Osteoblast (primary cell): ENCODE results near the gene OAS1. TPM values are rescaled to one million over a fixed set of nuclear protein-coding genes. Genes with fewer than 3 reads are reported as not detected.
"Not testable (repeated sequence)": the region's sequence is repeated elsewhere in the genome, so short reads cannot be mapped to it uniquely, and the experiment has no call there.

Source experiments
- DNase-seq: peaks from one replicate; pipeline ENCODE4 v3.0.0; 2011; ENCODE audit warnings: low spot score, mixed read lengths; ENCODE audit not compliant: insufficient read length; ENCODE audit errors: missing footprints
- H2AFZ ChIP-seq: 2 replicates; pipeline ENCODE4 v1.6.0; 2011; ENCODE audit warnings: mild to moderate bottlenecking, low read length
- H3K27ac ChIP-seq: 2 replicates; pipeline ENCODE4 v1.5.1; 2011; ENCODE audit warnings: mild to moderate bottlenecking, low read depth, low read length, moderate library complexity
- H3K27me3 ChIP-seq: 2 replicates; pipeline ENCODE4 v1.6.0; 2012; ENCODE audit warnings: mild to moderate bottlenecking, control low read depth, inconsistent platforms, low read length, moderate library complexity; ENCODE audit not compliant: insufficient read depth
- H3K36me3 ChIP-seq: 2 replicates; pipeline ENCODE4 v1.5.1; 2011; ENCODE audit warnings: mild to moderate bottlenecking, low read length, control low read depth, moderate library complexity; ENCODE audit not compliant: insufficient read depth
- H3K4me1 ChIP-seq: 2 replicates; pipeline ENCODE4 v1.5.1; 2011; ENCODE audit warnings: mild to moderate bottlenecking, low read length, control low read depth, moderate library complexity; ENCODE audit not compliant: insufficient read depth
- H3K4me2 ChIP-seq: 2 replicates; pipeline ENCODE4 v1.6.0; 2011; ENCODE audit warnings: mild to moderate bottlenecking, low read length; ENCODE audit not compliant: insufficient read depth
- H3K4me3 ChIP-seq: fragments of 200-600 bp; sonication (generic); 3 replicates; pipeline ENCODE4 v1.5.1; 2012; ENCODE audit warnings: mild to moderate bottlenecking, low read length, inconsistent platforms; ENCODE audit not compliant: insufficient read depth
- H3K79me2 ChIP-seq: 2 replicates; pipeline ENCODE4 v1.6.0; 2012; ENCODE audit warnings: mild to moderate bottlenecking, low read length, control low read depth, inconsistent platforms; ENCODE audit not compliant: insufficient read depth
- H3K9me3 ChIP-seq: 2 replicates; pipeline ENCODE4 v1.5.1; 2011; ENCODE audit warnings: low read depth, low read length, control low read depth
- H4K20me1 ChIP-seq: 2 replicates; pipeline ENCODE4 v1.6.0; 2012; ENCODE audit warnings: mild to moderate bottlenecking, low read length, control low read depth; ENCODE audit not compliant: insufficient read depth
- CTCF ChIP-seq: IDR thresholded peaks from 2 replicates; pipeline ENCODE4 v1.5.1; 2011; ENCODE audit warnings: mild to moderate bottlenecking, low read depth, low read length, moderate library complexity; ENCODE audit errors: extremely low read depth
- total RNA-seq: library from RNA; depleted of rRNA; stranded (reverse); fragments of >200 nt; gene quantifications from 2 replicates; pipeline ENCODE4 v1.2.3, GENCODE V29; 2012

OAS1 gene
- total RNA-seq, 1 donor = 3.6 TPM

GRCh38 chr12:112919121-112919520 is 12.4 kb downstream of the OAS1 start:
- Histone ChIP-seq H3K9me3 (no peaks in the 10 kb centered on the region), H3K4me3 (no peak overlapping the region), H4K20me1 (no peaks in the 10 kb centered on the region), H3K36me3 (no peaks in the 10 kb centered on the region), H3K4me2 (no peak overlapping the region), H3K79me2 (no peaks in the 10 kb centered on the region), H3K27me3 (peaks cover 7% of the 10 kb centered on the region), H3K27ac (no peak overlapping the region), H3K4me1 (no peaks in the 10 kb centered on the region), H2AFZ (no peak overlapping the region)
- no peak for TF ChIP-seq CTCF
- DNase-seq = no peak

GRCh38 chr12:112924986-112925385 is 18.2 kb downstream of the OAS1 start:
- H3K27me3 ChIP-seq = peaks cover 4% of the 10 kb centered on the region
- H3K79me2 ChIP-seq = no peaks in the 10 kb centered on the region
- H3K4me2 ChIP-seq = no peak overlapping the region
- no peak overlapping the region for H3K27ac ChIP-seq
- H3K4me3 ChIP-seq = no peak overlapping the region
- H3K4me1 ChIP-seq = no peaks in the 10 kb centered on the region
- H3K36me3 ChIP-seq = no peaks in the 10 kb centered on the region
- no peaks in the 10 kb centered on the region for H4K20me1 ChIP-seq
- H3K9me3 ChIP-seq = no peaks in the 10 kb centered on the region
- no peak overlapping the region for H2AFZ ChIP-seq
- TF ChIP-seq CTCF = no peak
- DNase-seq = no peak

GRCh38 chr12:112926416-112927033 is 19.8 kb downstream of the OAS1 start:
- H3K27ac ChIP-seq, H3K79me2 ChIP-seq, H3K4me3 ChIP-seq, H3K4me2 ChIP-seq, H3K9me3 ChIP-seq, H3K27me3 ChIP-seq, H2AFZ ChIP-seq, H4K20me1 ChIP-seq, H3K4me1 ChIP-seq, H3K36me3 ChIP-seq, DNase-seq: not testable (repeated sequence)

GRCh38 chr12:112927475-112927874 is 20.7 kb downstream of the OAS1 start:
- no peak overlapping the region for H3K4me2 ChIP-seq
- DNase-seq = no peak
- no peaks in the 10 kb centered on the region for H3K36me3 ChIP-seq
- peaks cover 4% of the 10 kb centered on the region for H3K27me3 ChIP-seq
- H3K4me3 ChIP-seq = no peak overlapping the region
- no peaks in the 10 kb centered on the region for H3K4me1 ChIP-seq
- no peak overlapping the region for H3K27ac ChIP-seq
- TF ChIP-seq CTCF = no peak
- H3K79me2 ChIP-seq = no peaks in the 10 kb centered on the region
- H3K9me3 ChIP-seq = no peaks in the 10 kb centered on the region
- no peaks in the 10 kb centered on the region for H4K20me1 ChIP-seq
- H2AFZ ChIP-seq = no peak overlapping the region
